Esophagus muscularis mucosa (tissue), 3 donors: ENCODE measurements around the gene NOP58.

Experiments
- CTCF ChIP-seq, 3 experiments: fragments of 200-600 bp in 2 of 3; fragments of 450-650 bp in 1 of 3; sonication (generic) in 2 of 3; IDR thresholded peaks; one replicate each; pipeline ENCODE4 v1.5.1; 2017 to 2019; ENCODE audit warnings: antibody characterized with exemption in 3 of 3, mild to moderate bottlenecking in 2 of 3, moderate library complexity in 1 of 3
- POLR2A ChIP-seq: fragments of 450-650 bp; IDR thresholded peaks from one replicate; pipeline ENCODE4 v1.6.1; 2017; ENCODE audit warnings: antibody characterized with exemption, moderate library complexity, mild to moderate bottlenecking, low read depth

GRCh38 chr2:202327858-202328257, 62.3 kb downstream of the NOP58 start:
- TF ChIP-seq CTCF (IDR thresholded peaks at IDR 0.05) (no peak), POLR2A (no peak)
